Upper lobe of left lung (tissue), 4 donors: ENCODE results near the gene RIMBP2.

Source experiments
- CTCF ChIP-seq, 6 experiments: fragments of 450-650 bp in 4 of 6; fragments of 200-600 bp in 2 of 6; sonication (generic) in 2 of 6; IDR thresholded peaks; one replicate each; pipeline ENCODE4 v1.5.1; 2016 to 2019; ENCODE audit warnings: antibody characterized with exemption in 6 of 6
- POLR2A ChIP-seq, 4 donors: fragments of 450-650 bp; IDR thresholded peaks; one replicate each; pipeline ENCODE4 v1.5.1; 2016 to 2017; ENCODE audit warnings: antibody characterized with exemption in 4 of 4, mild to moderate bottlenecking in 2 of 4
- POLR2AphosphoS5 ChIP-seq, 2 donors: sonication (generic); formaldehyde crosslinking; IDR thresholded peaks; one replicate each; pipeline ENCODE4 v1.5.1; 2017; ENCODE audit warnings: antibody characterized with exemption in 2 of 2

GRCh38 chr12:130615861-130616345, 100.2 kb downstream of the RIMBP2 start:
- no peak for TF ChIP-seq CTCF (IDR thresholded peaks at IDR 0.05)
- no peak for TF ChIP-seq POLR2AphosphoS5 (IDR thresholded peaks at IDR 0.05)
- TF ChIP-seq POLR2A (IDR thresholded peaks at IDR 0.05), result no peak
